GM12878 (cell line): ENCODE measurements around the gene SRA1.

ENCODE experiments used
- BMI1 ChIP-seq: fragments of 450-650 bp; IDR thresholded peaks from 2 replicates; pipeline ENCODE4 v1.6.1; 2016; ENCODE audit warnings: mild to moderate bottlenecking, moderate library complexity, borderline replicate concordance
- EP300 ChIP-seq, 2 experiments: fragments of 150-350 bp in 1 of 2; IDR thresholded peaks; 2 replicates each; pipeline ENCODE4 v1.6.1; 2011 to 2012; ENCODE audit warnings: low read depth in 2 of 2, low read length in 2 of 2, borderline replicate concordance in 1 of 2, improper control_type of control experiment in 1 of 2, inconsistent platforms in 1 of 2; ENCODE audit not compliant: control insufficient read depth in 1 of 2
- JUNB ChIP-seq: IDR thresholded peaks from 2 replicates; pipeline ENCODE4 v1.6.1; 2016; ENCODE audit warnings: antibody characterized with exemption, mild to moderate bottlenecking
- MXI1 ChIP-seq: fragments of 150-350 bp; IDR thresholded peaks from 2 replicates; pipeline ENCODE4 v1.6.1; 2011; ENCODE audit warnings: low read depth, mild to moderate bottlenecking, inconsistent platforms, low read length, improper control_type of control experiment
- NFIC ChIP-seq: IDR thresholded peaks from 2 replicates; pipeline ENCODE4 v1.6.1; 2012; ENCODE audit warnings: low read depth, mild to moderate bottlenecking, inconsistent platforms, low read length, moderate library complexity
- POLR2A ChIP-seq: IDR thresholded peaks from 2 replicates; pipeline ENCODE4 v1.6.1; 2011; ENCODE audit warnings: low read depth, mild to moderate bottlenecking, low read length
- STAT3 ChIP-seq: IDR thresholded peaks from 2 replicates; pipeline ENCODE4 v1.6.1; 2011; ENCODE audit warnings: low read depth, low read length, improper control_type of control experiment
- TAF1 ChIP-seq: IDR thresholded peaks from 2 replicates; pipeline ENCODE4 v1.6.1; 2011; ENCODE audit warnings: mild to moderate bottlenecking, low read depth, low read length, borderline replicate concordance
- ZNF384 ChIP-seq: IDR thresholded peaks from 2 replicates; pipeline ENCODE4 v1.6.1; 2012; ENCODE audit warnings: low read depth, mild to moderate bottlenecking, low read length, improper control_type of control experiment, borderline replicate concordance
- TF ChIP-seq, protein P1 (sequence below): IDR thresholded peaks from 2 replicates; pipeline ENCODE4 v1.6.1; 2011; ENCODE audit warnings: borderline replicate concordance, low read depth, mild to moderate bottlenecking, moderate library complexity, mixed read lengths, low read length; ENCODE audit not compliant: insufficient read depth; ENCODE audit errors: extremely low read length

DNA sequence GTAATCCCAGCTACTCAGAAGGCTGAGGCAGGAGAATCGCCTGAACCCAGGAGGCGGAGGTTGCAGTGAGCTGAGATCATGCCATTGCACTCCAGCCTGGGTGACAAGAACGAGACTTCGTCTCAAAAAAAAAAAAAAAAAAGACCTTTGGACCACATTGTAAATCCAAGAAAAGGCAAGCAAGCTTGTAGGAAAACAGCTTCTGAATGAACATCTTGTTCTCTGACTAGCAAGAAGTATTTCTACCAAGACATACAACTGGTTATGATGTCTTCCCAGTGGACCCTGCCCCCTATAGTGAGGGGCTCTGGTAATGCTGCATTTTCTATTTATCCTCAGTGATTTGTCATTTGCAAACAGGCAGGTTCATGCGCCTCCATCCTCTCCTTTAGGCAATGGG, 14.3 kb downstream of the SRA1 start:
- TF ChIP-seq BMI1, result no peak
- TF ChIP-seq EP300 (IDR thresholded peaks at IDR 0.05; ENCODE audit: borderline replicate concordance in 1 of 2, control insufficient read depth in 1 of 2, low read depth in 2 of 2, low read length in 2 of 2), result no peak
- no peak for TF ChIP-seq STAT3
- no peak for TF ChIP-seq JUNB
- no peak for TF ChIP-seq ZNF384
- no peak for TF ChIP-seq MXI1
- TF ChIP-seq POLR2A, result no peak
- TF ChIP-seq NFIC, result no peak
- TF ChIP-seq, protein P1, sequence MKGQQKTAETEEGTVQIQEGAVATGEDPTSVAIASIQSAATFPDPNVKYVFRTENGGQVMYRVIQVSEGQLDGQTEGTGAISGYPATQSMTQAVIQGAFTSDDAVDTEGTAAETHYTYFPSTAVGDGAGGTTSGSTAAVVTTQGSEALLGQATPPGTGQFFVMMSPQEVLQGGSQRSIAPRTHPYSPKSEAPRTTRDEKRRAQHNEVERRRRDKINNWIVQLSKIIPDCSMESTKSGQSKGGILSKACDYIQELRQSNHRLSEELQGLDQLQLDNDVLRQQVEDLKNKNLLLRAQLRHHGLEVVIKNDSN, result no peak
- TF ChIP-seq TAF1, result no peak
